GM19467 (cell line): ENCODE measurements around the gene HMGXB4.

ENCODE experiments used
- ATAC-seq: cut with Tn5 transposase; IDR thresholded peaks from one replicate; pipeline ENCODE4 v1.9.1; 2021; ENCODE audit warnings: mild to moderate bottlenecking, moderate library complexity; ENCODE audit not compliant: unreplicated experiment

Gene HMGXB4

DNA sequence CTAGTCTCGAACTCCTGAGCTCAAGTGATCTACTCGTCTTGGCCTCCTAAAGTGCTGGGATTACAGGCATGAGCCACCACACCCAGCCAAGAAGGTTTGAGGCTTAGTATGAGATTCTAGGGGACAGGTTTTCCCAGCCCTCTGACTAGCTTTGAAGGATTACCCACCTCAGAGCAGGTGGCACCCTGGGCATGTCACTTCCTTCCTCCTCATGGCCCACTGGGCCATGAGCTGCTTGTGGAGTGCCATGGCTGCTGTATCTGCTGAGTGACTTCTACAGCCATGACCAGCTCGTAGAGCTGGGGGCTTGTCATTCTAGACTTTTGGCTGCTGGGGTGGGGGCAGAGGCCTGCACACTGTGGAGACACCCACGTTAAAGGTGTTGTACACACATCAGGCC is 67.5 kb downstream of the HMGXB4 start:
- ATAC-seq, result no peak

- ATAC-seq, result no peak
Measured at GRCh38 chr22:35325209-35325608, 67.9 kb downstream of the HMGXB4 start.

DNA sequence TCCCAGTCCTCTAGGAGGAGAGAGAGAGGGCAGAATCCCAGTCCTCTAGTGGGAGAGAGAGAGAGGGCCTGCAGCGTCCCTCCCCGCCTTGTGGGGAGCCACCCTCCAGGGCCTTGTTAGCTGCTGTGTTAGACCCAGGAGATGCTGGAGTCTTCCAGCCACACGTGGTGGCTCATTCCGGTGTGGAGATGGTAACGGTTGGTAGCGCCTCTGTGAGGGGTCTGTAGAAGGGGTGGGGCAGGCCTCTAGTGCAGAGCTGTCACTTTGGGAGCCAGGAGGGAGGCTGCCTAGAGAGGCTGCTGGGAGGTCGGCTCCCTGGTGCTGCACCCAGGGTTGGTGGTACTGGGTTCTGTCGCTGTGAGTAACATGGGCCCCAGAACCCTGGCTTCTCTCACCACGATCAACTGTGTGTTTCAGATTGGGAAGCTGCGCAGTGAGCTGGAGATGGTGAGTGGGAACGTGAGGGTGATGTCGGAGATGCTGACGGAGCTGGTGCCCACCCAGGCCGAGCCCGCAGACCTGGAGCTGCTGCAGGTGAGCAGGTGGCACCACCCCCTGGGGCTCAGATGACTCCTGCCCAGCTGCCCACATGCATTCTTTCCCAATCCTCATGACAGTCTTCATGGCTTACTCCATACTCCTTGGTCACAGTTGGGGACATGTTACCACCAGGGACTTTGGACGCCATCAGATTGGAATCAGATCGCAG is 69.7 kb downstream of the HMGXB4 start:
- ATAC-seq, result no peak

DNA sequence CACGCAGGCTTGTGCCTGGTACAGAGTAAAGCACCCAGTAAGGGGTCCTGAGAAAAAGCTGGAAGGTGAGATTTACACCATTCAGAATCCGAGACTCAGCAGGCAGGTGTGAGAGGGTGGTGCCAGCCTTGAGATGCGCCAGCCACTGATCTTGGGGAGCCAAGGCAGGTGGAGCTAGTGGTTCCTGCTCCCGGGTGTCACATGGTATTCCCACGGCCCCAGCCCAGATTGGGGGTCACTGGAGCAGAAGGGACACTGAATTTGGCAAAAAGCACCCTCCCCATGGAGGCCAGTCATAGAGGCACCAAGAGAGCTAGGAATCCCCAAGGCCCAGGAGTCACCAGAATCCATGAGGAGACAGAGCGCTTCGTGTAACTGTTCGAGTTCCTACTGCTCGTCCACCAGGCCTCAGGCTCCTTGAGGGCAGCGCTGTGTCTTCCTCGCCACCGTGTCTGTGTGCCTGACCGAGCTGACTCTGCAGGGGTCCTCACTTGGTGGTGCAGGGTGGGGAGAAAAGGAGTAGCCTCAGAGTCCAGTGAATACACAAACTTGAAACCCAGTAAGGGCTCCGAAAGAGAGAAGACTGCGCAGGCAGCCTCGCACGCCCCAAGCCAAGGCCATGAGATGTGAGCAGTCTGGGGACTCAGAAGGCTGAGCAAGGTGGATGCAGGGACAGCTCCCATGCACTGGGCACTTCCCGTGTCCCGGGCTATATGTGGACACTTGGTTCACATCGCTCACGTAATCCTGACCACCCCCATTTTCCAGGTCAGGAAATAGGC is 70.6 kb downstream of the HMGXB4 start:
- ATAC-seq, result no peak

- no peak for ATAC-seq
Measured at GRCh38 chr22:35328472-35328885, 71.2 kb downstream of the HMGXB4 start.

- ATAC-seq, result no peak
Measured at GRCh38 chr22:35329114-35329847, 72.0 kb downstream of the HMGXB4 start.

- no peak for ATAC-seq
Measured at GRCh38 chr22:35330258-35330861, 73.1 kb downstream of the HMGXB4 start.

DNA sequence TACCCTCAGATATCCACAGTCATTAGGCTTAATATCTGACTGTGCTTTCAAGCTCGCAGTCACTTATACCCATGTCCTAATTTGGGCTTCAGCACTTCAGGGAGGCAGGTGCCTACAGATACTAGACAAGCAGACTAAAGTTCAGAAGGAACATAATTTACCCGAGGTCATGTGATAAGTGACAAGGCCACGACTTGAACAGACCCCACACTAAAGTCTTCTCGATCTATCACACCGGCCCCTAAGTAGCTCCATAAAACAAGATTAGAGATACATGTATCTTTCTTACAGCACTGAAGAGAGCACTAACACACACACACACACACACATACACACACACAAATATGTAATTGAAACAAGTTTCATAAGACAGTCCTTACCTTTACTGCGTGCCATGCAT is 75.0 kb downstream of the HMGXB4 start:
- no peak for ATAC-seq

DNA sequence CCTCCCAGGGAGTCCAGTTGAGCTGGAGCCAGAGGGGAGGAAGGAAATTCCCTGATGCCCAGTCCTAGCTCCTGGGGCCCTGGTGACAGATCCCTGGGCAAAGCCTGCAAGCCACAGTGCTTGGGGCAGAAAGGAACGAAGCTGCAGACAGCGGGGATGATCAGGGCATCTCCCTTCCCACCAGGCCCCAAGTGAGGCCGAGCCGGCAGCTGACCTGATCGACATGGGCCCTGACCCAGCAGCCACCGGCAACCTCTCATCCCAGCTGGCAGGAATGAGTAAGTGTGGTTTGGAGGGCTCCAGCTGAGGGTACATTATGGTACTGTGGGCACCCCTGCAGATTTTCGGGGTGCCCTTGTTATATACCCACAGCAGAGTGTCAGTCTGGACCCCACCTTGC is 75.9 kb downstream of the HMGXB4 start:
- no peak for ATAC-seq

DNA sequence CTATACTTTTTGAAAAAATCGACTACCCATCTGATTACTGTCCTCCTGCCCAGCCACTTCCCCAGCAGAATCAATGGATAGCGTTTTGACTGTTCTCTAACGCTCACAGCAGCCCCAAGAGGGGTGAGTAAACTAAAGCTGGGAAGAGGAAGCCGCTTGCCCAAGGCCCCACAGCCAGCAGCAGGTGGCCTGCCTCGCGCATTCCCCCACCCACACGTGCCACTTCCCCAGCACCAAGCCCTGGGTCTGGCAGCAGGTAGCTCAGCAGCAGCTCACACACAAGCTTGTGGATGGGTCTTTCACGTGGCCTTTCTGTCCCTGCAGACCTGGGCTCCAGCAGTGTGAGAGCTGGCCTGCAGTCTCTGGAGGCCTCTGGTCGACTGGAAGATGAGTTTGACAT is 76.7 kb downstream of the HMGXB4 start:
- ATAC-seq, result no peak

DNA sequence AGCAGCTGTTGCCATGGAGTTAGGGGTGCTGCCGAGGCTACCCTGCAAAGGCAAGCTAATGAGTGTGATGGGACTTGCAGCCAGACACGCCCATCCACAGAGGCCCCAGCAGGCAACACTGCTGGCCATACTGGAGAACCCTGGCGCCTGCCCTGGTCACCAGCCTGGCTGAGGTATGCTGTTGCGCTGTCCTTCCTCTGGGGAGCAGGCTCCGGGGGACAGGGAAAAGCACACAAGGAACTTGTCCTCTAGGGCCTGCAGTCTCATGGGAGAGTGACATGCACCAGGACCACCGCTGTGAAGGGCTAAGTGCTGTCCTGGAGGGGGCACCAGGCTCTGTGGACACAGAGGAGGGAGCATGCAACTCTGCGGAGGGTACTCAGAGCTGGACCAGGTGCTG is 78.2 kb downstream of the HMGXB4 start:
- no peak for ATAC-seq

GRCh38 chr22:35335936-35336781 is 78.9 kb downstream of the HMGXB4 start:
- no peak for ATAC-seq

GRCh38 chr22:35337932-35338331 is 80.6 kb downstream of the HMGXB4 start:
- no peak for ATAC-seq

DNA sequence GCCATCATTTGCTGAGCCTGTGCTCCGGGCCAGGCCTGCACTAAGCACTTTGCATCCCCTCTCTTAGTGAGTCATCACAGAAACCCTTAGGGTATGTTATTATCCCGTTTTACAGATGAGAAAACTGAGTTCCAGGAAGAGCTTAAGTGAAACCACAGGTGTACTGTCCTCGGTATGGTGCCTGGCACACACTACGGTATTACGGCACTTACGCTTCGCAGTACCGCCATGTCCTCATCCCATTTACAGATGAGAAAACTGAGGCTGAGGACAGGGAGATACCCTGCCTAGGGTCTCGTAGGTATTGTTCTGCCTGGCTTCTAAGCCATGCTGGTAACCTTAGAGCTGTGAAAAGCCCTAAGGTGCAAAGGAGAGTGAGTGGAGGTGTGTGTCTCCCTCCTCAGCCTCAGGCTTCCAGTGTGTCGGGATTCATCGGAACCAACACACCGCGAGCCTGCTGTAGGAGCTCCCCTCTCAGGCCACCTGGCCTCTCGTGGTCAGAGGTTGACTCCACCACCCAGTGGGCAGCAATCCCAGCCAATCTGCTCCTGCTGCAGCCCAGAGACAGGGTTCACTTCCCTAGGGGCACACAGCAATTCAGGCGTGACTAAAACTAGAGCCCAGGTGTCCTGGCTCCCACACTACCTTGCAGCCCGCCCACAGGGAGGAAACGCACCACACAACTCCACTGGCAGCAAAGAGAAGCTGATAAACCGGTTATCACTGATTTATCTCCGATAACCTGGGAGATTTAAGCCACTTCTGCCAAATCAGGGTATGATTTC is 84.0 kb downstream of the HMGXB4 start:
- ATAC-seq, result no peak

DNA sequence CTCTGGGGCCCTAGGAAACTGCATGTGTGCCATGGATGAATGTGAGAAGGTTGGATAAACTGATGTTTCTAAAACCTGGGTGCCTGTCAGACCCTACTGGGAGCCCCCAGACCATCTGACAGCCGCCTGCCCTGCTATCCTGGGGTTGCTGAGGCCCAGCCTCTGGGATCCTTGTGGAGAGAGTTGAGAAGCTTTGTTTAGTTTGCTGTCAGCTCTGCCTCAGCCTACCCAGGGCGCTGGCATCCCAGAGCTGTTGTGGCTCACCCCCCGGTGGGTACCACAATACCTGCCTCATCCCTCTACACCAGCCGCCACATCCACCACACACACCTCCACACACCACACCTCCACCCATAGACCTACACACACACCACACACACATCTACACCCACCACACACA is 85.1 kb downstream of the HMGXB4 start:
- ATAC-seq, result no peak

DNA sequence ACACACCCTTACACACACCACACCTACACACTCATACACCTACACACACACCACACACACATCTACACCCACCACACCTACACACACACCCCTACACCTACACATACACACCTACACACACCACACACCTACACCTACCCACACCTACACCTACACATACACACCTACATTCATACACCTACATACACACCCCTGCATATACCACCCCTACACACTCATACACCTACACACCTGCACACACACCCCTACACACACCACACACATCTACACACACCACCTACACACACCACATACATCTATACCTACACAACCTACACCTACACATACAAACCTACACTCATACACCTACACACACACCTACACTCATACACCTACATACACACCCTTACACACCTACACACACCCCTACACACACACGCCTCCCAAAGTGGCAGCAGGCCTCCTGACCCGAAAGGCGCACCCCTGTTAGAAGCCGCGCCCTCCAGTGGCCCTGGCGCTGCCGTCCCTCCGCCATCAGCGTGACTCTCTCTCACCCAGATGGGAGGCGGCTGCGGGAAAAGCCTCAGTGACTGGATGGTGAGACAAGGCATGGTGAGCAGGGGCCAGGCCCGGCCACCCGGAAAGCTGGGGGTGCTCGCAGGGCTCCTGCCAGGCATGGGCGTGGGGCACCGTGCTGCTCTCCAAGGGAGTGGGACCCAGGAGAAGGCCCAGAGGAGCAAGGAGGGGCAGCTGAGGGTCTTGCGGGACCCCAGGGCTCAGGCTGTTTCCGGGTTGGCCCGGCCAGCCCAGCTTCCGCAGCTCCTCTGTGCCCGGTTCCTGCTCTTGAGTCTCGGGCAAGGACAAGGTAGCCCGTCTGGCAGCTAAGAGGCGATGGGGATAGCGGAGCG is 86.6 kb downstream of the HMGXB4 start:
- ATAC-seq, result no peak

DNA sequence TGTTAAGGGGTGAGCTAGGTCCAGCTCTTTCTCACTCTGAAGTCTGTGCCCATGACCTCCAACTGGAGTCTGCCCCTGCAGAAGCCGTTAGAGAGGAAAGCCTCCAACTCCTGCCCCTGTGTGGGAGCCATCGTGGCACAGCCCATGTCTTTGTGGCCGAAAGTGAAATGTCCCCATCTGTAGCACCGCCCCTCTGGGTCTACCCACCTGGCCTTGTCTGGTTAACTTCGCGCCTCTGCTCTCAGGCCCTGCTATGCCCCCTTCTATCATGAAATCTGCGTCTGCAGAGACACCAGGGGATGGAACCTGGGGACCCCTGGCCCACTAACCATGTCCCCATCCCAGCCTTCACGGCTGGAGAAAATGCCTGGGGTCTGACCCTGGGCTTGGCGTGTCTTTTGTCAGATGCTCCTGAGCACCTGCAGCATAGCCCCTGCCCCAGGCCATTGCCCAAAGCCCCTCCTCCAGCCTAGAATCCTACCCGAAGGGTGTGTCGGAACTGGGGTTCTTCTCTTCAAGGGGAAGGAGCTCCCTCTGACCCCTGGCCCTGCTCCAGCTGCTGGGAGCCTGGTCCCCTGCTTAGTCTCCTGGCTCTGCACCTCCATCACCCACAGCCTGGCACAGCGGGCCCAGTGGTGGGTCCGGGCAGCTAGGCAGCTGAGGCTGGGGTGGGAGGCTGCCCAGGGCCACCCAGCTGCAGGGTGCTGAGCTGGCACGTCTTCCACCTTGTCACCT is 87.8 kb downstream of the HMGXB4 start:
- no peak for ATAC-seq
